GM19240 (cell line): ENCODE measurements around the gene PTCH2.

Source experiments
- DNase-seq: peaks from one replicate; pipeline ENCODE4 v3.0.0; 2011; ENCODE audit warnings: low spot score; ENCODE audit not compliant: insufficient read length

The PTCH2 gene

DNA sequence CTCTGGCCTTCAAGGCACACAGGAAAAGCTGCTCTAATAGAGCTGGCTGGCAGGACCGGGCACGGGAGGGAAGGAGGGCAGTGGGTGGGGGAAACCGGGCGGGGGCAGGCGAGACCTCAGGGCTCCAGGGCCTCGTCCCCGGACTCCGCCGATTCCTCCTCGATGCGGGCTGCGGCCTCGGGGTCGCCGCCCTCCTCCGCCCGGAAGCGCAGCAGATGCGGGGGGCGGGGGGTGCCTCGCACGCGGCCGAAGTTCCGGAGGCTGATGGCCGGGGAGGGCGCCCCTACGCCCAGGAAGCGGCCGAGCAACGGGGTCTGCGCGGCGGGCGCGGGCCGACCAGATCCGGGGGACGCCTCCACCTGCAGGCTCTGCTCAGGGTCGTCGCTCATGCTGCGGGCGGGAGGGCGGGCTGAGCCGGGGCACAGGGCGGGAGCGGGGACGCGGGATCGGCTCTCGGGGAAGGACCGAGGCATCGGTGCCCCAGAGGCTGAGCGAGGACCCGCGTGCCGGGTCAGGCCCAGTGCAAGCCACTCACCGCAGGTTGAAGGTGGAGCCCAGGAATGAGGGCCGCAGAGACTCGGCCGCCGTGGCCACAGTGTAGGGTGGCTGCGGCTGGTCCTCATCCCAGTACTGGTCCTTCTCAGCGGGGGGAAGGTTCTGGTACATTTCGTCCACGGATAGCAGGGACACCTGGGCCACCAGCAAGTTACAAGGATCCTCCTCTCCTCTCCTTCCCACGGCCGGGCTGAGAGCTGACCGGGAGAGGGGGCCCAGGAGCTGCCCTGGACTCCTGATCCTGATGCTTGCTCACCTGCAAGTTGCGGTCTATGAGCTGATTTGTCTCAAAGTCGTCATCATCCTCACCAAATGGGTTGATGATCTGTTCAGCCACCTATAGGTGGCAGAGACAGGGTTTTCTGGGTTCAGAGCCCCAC lies 58.7 kb downstream of the PTCH2 start:
- no peak for DNase-seq

GRCh38 chr1:44783697-44784093 lies 59.4 kb downstream of the PTCH2 start:
- no peak for DNase-seq

DNA sequence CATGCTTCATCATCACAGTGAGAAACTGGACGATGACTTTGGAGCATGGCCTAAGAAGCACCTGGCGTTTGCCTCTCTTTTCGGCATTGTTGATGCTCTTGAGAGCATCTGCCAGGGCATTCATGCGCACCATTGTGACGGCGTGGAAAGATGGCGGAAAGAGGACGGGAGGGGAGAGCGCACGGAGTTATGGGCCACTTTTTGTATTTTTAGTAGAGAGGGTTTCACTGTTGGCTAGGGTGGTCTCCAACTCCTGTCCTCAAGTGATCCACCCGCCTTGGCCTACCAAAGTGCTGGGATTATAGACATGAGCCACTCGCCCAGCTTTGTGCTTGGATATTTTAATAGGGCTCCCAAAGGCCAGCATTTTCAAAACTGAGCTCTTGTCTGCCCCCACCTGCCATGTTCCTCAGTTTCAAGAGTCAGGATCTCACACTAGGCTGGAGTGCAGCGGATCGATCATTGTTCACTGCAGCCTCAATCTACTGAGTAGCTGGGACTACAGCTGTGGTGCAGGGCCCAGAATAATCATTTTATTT lies 62.4 kb downstream of the PTCH2 start:
- no peak for DNase-seq

- DNase-seq, result no peak
Observed at GRCh38 chr1:44778705-44779576, 64.1 kb downstream of the PTCH2 start.

- DNase-seq, result no peak
Observed at GRCh38 chr1:44777969-44778635, 65.0 kb downstream of the PTCH2 start.

GRCh38 chr1:44777547-44777946 lies 65.5 kb downstream of the PTCH2 start:
- DNase-seq, result no peak

DNA sequence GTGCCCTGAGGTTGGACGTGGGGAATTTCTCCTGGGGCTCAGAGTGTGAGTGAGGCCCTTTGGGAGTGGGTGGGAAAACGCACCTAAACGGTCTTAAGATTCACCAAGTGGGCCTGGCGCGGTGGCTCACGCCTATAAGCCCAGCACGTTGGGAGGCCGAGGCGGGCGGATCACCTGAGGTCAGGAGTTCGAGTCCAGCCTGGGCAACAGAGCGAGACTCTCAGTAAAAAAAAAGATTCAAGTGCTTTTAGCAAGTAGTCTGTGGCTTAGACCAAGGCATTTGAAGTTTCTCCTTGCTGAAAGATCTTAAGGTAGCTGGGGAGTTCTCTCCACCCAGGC lies 66.4 kb downstream of the PTCH2 start:
- no peak for DNase-seq

GRCh38 chr1:44775930-44776729 lies 66.9 kb downstream of the PTCH2 start:
- no peak for DNase-seq

GRCh38 chr1:44775078-44775929 lies 67.7 kb downstream of the PTCH2 start, which contains the start of gene RPS8:
RPS8 (plus strand) TSS chr1:44775540; CDS start chr1:44775597, 57 bp downstream.
- peak; percentile 61 for DNase-seq
